IgD-negative memory B cell (primary cell): Measurements from ENCODE around the gene PLCH2. TPM values are rescaled to one million over a fixed set of nuclear protein-coding genes. Genes with fewer than 3 reads are reported as not detected.
"Not testable (repeated sequence)": the region's sequence is repeated elsewhere in the genome, so short reads cannot be mapped to it uniquely, and the experiment has no call there.

ENCODE experiments used
- H3K27ac Mint-ChIP-seq, 3 donors: one replicate each; pipeline ENCODE4 v1.8.0; 2020 to 2022; ENCODE audit warnings: mild to moderate bottlenecking in 3 of 3, mixed read lengths in 3 of 3, moderate library complexity in 1 of 3
- H3K27me3 Mint-ChIP-seq: one replicate; pipeline ENCODE4 v1.8.0; 2021; ENCODE audit warnings: mixed read lengths
- H3K36me3 Mint-ChIP-seq: one replicate; pipeline ENCODE4 v1.8.0; 2020; ENCODE audit warnings: mild to moderate bottlenecking, mixed read lengths
- H3K4me1 Mint-ChIP-seq, 3 donors: one replicate each; pipeline ENCODE4 v1.8.0; 2020 to 2022; ENCODE audit warnings: mixed read lengths in 3 of 3, mild to moderate bottlenecking in 1 of 3
- H3K4me3 Mint-ChIP-seq, 4 donors: one replicate each; pipeline ENCODE4 v1.8.0; 2020 to 2022; ENCODE audit warnings: mild to moderate bottlenecking in 4 of 4, mixed read lengths in 4 of 4, moderate library complexity in 3 of 4
- H3K9me3 Mint-ChIP-seq, 3 donors: one replicate each; pipeline ENCODE4 v1.8.0; 2020 to 2021; ENCODE audit warnings: mixed read lengths in 3 of 3, mild to moderate bottlenecking in 1 of 3
- polyA plus RNA-seq: library from polyadenylated mRNA; unstranded; fragments of 300-500 nt; fragmentation: Illumina TruSeq; gene quantifications from one replicate; pipeline ENCODE4 v1.2.3, GENCODE V29; 2021

The PLCH2 gene
- polyA plus RNA-seq, 1 donor from 2014 or later: 0.66 TPM

GRCh38 chr1:2447276-2448097 lies 28.6 kb upstream of the PLCH2 start:
- H3K4me3 Mint-ChIP-seq: no peak overlapping the region
- H3K9me3 Mint-ChIP-seq: peaks cover 0 to 2% (median 0%) of the 10 kb centered on the region in 3 donors
- H3K27me3 Mint-ChIP-seq: peaks cover 11% of the 10 kb centered on the region
- H3K27ac Mint-ChIP-seq: no peak overlapping the region
- no peaks in the 10 kb centered on the region for H3K4me1 Mint-ChIP-seq
- H3K36me3 Mint-ChIP-seq: no peaks in the 10 kb centered on the region

- peaks cover 9% of the 10 kb centered on the region for H3K27me3 Mint-ChIP-seq
- H3K4me3 Mint-ChIP-seq: no peak overlapping the region
- no peaks in the 10 kb centered on the region for H3K36me3 Mint-ChIP-seq
- H3K27ac Mint-ChIP-seq: no peak overlapping the region
- peaks cover 0 to 2% (median 0%) of the 10 kb centered on the region in 3 donors for H3K9me3 Mint-ChIP-seq
- H3K4me1 Mint-ChIP-seq: no peaks in the 10 kb centered on the region
These were observed 28.0 kb upstream of the PLCH2 start for GRCh38 chr1:2448098-2448445.

- no peak overlapping the region for H3K27ac Mint-ChIP-seq
- peaks cover 0 to 2% (median 0%) of the 10 kb centered on the region in 3 donors for H3K9me3 Mint-ChIP-seq
- H3K4me1 Mint-ChIP-seq: no peaks in the 10 kb centered on the region
- H3K36me3 Mint-ChIP-seq: no peaks in the 10 kb centered on the region
- H3K4me3 Mint-ChIP-seq: no peak overlapping the region
- H3K27me3 Mint-ChIP-seq: peaks cover 9% of the 10 kb centered on the region
These were observed 26.2 kb upstream of the PLCH2 start for GRCh38 chr1:2449636-2450454.

- Mint-ChIP-seq H3K27ac (no peak overlapping the region), H3K4me1 (peaks cover 0 to 2% (median 0%) of the 10 kb centered on the region in 3 donors), H3K27me3 (peaks cover 6% of the 10 kb centered on the region), H3K9me3 (peaks cover 0 to 2% (median 0%) of the 10 kb centered on the region in 3 donors), H3K4me3 (no peak overlapping the region), H3K36me3 (no peaks in the 10 kb centered on the region)
These were observed 24.3 kb upstream of the PLCH2 start for GRCh38 chr1:2451741-2452140.

- Mint-ChIP-seq H3K4me1 (peaks cover 0 to 2% (median 0%) of the 10 kb centered on the region in 3 donors), H3K36me3 (no peaks in the 10 kb centered on the region), H3K27ac (no peak overlapping the region), H3K9me3 (peaks cover 0 to 2% (median 0%) of the 10 kb centered on the region in 3 donors), H3K27me3 (peaks cover 6% of the 10 kb centered on the region), H3K4me3 (no peak overlapping the region)
These were observed 23.7 kb upstream of the PLCH2 start for GRCh38 chr1:2452201-2452931.

- Mint-ChIP-seq H3K36me3 (no peaks in the 10 kb centered on the region), H3K9me3 (peaks cover 0 to 2% (median 0%) of the 10 kb centered on the region in 3 donors), H3K4me3 (no peak overlapping the region), H3K27me3 (peaks cover 6% of the 10 kb centered on the region), H3K4me1 (peaks cover 0 to 2% (median 0%) of the 10 kb centered on the region in 3 donors), H3K27ac (no peak overlapping the region)
These were observed 23.2 kb upstream of the PLCH2 start for GRCh38 chr1:2452932-2453315.

- no peak overlapping the region for H3K4me3 Mint-ChIP-seq
- no peaks in the 10 kb centered on the region for H3K9me3 Mint-ChIP-seq
- H3K4me1 Mint-ChIP-seq: peaks cover 0 to 2% (median 0%) of the 10 kb centered on the region in 3 donors
- H3K27me3 Mint-ChIP-seq: peaks cover 3% of the 10 kb centered on the region
- H3K36me3 Mint-ChIP-seq: no peaks in the 10 kb centered on the region
- H3K27ac Mint-ChIP-seq: no peak overlapping the region
These were observed 21.9 kb upstream of the PLCH2 start for GRCh38 chr1:2454227-2454626.

- Mint-ChIP-seq H3K4me1 (peaks cover 0 to 2% (median 0%) of the 10 kb centered on the region in 3 donors), H3K27me3 (peaks cover 5% of the 10 kb centered on the region)
These were observed 20.3 kb upstream of the PLCH2 start for GRCh38 chr1:2455757-2456156.

GRCh38 chr1:2457444-2457843 lies 18.6 kb upstream of the PLCH2 start:
- H3K4me1 Mint-ChIP-seq: peaks cover 0 to 2% (median 0%) of the 10 kb centered on the region in 3 donors
- no peak overlapping the region for H3K4me3 Mint-ChIP-seq
- H3K36me3 Mint-ChIP-seq: no peaks in the 10 kb centered on the region
- peaks cover 7% of the 10 kb centered on the region for H3K27me3 Mint-ChIP-seq
- H3K27ac Mint-ChIP-seq: no peak overlapping the region
- H3K9me3 Mint-ChIP-seq: no peaks in the 10 kb centered on the region

More at GRCh38 chr1:2455757-2456156, 20.3 kb upstream of the PLCH2 start:
- Mint-ChIP-seq H3K4me3 (no peak overlapping the region), H3K36me3 (no peaks in the 10 kb centered on the region), H3K9me3 (no peaks in the 10 kb centered on the region), H3K27ac (no peak overlapping the region)

GRCh38 chr1:2458687-2459086 lies 17.4 kb upstream of the PLCH2 start:
- Mint-ChIP-seq H3K27ac (no peak overlapping the region), H3K27me3 (peaks cover 10% of the 10 kb centered on the region), H3K4me3 (no peak overlapping the region), H3K4me1 (peaks cover 0 to 2% (median 0%) of the 10 kb centered on the region in 3 donors), H3K9me3 (no peaks in the 10 kb centered on the region), H3K36me3 (no peaks in the 10 kb centered on the region)

- not testable (repeated sequence) for H3K36me3 Mint-ChIP-seq, H3K27ac Mint-ChIP-seq, H3K4me3 Mint-ChIP-seq, H3K4me1 Mint-ChIP-seq, H3K9me3 Mint-ChIP-seq
- peaks cover 12% of the 10 kb centered on the region for H3K27me3 Mint-ChIP-seq
These were observed 16.9 kb upstream of the PLCH2 start for GRCh38 chr1:2459102-2459753.

- H3K4me3 Mint-ChIP-seq: no peak overlapping the region
These were observed 16.3 kb upstream of the PLCH2 start for GRCh38 chr1:2459757-2460156.

GRCh38 chr1:2460203-2460602 lies 15.9 kb upstream of the PLCH2 start:
- no peak overlapping the region for H3K27ac Mint-ChIP-seq
- no peaks in the 10 kb centered on the region for H3K9me3 Mint-ChIP-seq
- H3K4me1 Mint-ChIP-seq: peaks cover 0 to 5% (median 2%) of the 10 kb centered on the region in 3 donors
- H3K36me3 Mint-ChIP-seq: no peaks in the 10 kb centered on the region
- H3K27me3 Mint-ChIP-seq: peaks cover 13% of the 10 kb centered on the region
- H3K4me3 Mint-ChIP-seq: no peak overlapping the region

More at GRCh38 chr1:2459757-2460156, 16.3 kb upstream of the PLCH2 start:
- no peak overlapping the region for H3K27ac Mint-ChIP-seq
- H3K27me3 Mint-ChIP-seq: peaks cover 13% of the 10 kb centered on the region
- no peaks in the 10 kb centered on the region for H3K36me3 Mint-ChIP-seq
- H3K9me3 Mint-ChIP-seq: no peaks in the 10 kb centered on the region
- peaks cover 0 to 5% (median 2%) of the 10 kb centered on the region in 3 donors for H3K4me1 Mint-ChIP-seq

GRCh38 chr1:2460996-2461751 lies 14.9 kb upstream of the PLCH2 start:
- Mint-ChIP-seq H3K27me3 (peaks cover 10% of the 10 kb centered on the region), H3K4me3 (no peak overlapping the region), H3K4me1 (peaks cover 0 to 5% (median 0%) of the 10 kb centered on the region in 3 donors), H3K9me3 (no peaks in the 10 kb centered on the region), H3K27ac (no peak overlapping the region), H3K36me3 (no peaks in the 10 kb centered on the region)
